ENCODE results near the gene TNFSF8.

The TNFSF8 gene, protein sequence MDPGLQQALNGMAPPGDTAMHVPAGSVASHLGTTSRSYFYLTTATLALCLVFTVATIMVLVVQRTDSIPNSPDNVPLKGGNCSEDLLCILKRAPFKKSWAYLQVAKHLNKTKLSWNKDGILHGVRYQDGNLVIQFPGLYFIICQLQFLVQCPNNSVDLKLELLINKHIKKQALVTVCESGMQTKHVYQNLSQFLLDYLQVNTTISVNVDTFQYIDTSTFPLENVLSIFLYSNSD

GRCh38 chr9:114930056-114930812 is at the start of gene TNFSF8:
TNFSF8 (minus strand) TSS chr9:114930591; CDS start chr9:114930303, 288 bp downstream.
- no peak for DNase-seq

- no peak for DNase-seq
These were observed 42.8 kb upstream of the TNFSF8 start for GRCh38 chr9:114973216-114973615.

- DNase-seq: no peak
These were observed 42.2 kb upstream of the TNFSF8 start for GRCh38 chr9:114972510-114973136.

- no peak for DNase-seq
These were observed 38.9 kb upstream of the TNFSF8 start for GRCh38 chr9:114969269-114969668.

DNA sequence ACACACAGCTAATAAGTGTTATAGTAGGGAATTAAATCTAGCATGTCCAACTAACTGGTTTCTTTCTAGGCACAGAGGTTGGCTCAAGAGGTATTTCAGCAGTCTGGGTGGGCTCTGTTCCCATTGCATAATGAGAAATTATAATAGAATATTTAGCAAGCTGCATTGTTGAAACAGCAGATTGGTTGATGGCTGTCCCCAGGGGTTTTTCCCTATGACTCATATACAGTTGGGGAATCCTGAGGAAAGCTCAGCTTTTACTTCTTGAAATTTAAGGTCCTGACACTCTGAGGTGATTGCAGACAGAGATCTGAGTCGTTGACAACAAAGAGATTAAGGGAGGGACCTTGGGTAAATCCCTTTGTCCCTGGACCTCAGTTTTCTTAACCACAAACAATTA is 38.3 kb upstream of the TNFSF8 start:
- no peak for DNase-seq

DNA sequence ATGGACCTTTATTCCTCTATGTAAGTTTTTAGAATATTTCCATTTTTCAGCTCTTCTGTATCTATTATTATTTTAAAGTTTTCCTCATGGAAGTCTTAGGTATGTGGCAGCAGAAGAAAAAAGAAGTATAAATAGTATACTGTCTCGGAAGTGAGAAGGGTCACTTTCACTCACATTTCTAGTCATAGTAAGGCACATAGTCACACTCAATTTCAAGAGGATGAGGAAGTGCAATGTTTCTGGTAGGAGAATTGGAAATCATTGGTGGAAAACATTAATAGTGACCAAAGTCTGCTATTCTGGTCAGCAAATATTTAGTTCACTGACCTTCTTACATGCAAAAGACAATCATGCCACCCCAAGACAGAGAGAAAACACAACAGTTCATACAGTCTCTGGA is 35.2 kb upstream of the TNFSF8 start:
- DNase-seq: no peak

DNA sequence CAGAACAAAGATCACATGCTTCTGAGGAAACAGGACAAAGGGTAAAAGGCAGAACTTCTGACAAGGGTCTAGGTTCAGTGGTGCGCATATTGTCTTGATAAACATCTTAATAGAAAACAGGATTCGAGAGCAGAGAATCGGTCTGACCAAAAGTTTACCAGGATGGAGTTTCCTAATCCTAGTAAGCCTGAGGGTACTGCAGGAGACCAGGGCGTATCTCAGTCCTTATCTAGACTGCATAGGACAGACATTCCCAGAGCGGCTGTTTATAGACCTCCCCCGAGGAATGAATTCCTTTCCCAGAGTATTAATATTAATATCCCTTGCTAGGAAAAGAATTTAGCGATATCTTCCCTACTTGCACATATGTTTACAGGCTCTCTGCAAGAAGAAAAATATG is 32.4 kb upstream of the TNFSF8 start:
- no peak for DNase-seq

GRCh38 chr9:114960276-114960675 is 29.9 kb upstream of the TNFSF8 start:
- no peak for DNase-seq

DNA sequence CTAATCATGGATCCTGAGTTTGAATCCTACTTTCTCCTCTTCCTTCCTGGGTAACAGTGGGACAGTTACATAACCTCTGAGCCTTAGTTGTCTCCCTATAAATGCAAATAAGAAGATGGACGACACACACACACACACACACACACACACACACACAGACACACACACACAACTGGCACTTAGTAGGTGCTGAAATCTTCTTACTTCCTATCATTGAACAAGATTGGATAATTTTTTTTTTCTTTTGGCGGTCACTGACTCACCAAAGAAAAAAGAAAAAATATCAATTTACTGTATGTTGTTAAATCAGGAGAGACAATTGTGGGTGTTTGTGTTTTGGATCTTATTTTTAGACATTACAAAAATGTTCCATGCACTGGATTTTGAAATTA is 28.4 kb upstream of the TNFSF8 start:
- no peak for DNase-seq

GRCh38 chr9:114958021-114958843 is 27.8 kb upstream of the TNFSF8 start:
- DNase-seq: no peak

- no peak for DNase-seq
These were observed 27.2 kb upstream of the TNFSF8 start for GRCh38 chr9:114957558-114957957.

DNA sequence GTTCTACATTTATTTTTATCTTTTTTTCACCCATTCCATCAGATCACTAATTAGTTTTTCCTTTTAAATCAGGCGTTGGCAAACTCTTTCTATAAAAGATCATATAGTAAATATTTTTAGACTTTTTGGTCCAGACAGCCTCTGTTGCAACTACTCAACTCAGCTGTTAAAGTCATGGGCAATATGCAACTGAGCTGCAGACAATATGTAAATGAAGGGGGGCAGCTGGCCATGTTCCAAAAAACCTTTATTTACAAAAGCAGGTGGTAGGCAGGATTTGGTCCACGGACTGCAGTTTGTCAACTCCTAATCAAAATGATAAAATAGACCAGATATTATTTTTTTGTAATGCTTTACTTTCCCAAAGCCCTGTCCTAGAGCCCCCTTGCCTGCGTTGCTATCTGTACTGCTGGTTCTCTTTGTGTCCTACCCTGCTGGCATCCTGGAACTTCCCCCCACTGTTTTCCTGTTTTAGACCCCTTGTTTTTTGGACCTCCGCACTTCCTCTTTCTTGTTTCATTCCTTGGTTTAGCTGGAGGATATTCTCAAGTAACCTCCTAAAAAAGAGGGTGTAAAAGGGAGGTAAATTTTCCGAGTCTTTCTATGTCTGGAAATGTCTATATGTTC is 24.7 kb upstream of the TNFSF8 start:
- DNase-seq: no peak

- no peak for DNase-seq
These were observed 23.6 kb upstream of the TNFSF8 start for GRCh38 chr9:114953959-114954358.

DNA sequence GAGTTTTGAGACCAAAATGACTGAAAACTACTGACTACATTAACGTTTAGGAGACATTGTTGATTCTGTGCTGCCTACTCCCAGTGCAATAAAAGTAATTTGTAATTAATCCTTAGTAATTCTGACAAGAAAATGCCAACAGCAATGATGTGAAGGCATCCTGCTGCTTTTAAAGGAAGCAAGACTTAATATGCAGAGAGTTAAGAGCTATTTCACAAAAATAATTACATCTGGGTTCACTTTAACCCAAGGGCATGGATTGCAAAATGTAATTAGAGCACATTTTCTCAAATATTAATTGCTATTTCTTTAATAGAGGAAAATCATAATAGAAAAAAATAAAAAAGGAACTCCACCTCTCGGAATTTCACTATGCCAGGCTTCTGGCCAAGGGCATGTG is 22.7 kb upstream of the TNFSF8 start:
- no peak for DNase-seq

DNA sequence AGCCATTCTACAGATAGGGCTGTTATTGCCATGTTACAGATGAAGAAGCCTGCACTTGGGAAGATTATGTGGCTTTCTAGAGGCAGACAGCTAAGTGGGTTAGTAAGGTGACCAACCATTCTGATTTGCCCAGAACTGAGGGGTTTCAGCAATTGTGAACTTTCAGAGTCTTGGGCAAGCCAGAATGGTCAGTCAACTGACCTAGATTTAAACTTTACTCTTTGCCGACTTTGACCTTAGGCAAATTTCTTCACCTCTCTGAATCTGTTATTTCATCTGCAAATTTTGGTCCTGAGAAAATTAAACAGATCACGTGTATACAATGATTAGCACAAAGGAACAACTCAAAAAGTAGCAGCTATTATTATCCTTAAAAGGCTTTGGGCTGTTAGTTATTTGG is 20.4 kb upstream of the TNFSF8 start:
- DNase-seq: no peak

DNA sequence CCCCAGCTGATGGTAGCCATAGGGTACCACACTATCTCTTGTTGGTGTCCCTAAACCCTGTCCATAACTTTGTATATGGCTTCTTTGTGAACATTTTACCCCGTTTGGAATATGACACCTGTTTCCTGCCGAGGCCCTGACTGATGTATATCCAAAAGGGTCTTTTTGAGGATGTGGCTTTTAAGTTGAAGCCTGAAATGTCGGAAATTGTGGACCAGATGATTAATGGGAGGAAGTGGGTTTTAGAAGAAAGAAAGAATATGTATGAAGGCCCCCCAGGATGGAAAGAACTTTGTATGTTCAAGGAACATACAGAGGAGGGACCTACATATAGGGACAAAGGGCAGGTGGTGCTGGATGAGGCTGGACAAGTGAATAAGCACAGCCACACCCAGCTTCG is 16.7 kb upstream of the TNFSF8 start:
- DNase-seq: no peak

DNA sequence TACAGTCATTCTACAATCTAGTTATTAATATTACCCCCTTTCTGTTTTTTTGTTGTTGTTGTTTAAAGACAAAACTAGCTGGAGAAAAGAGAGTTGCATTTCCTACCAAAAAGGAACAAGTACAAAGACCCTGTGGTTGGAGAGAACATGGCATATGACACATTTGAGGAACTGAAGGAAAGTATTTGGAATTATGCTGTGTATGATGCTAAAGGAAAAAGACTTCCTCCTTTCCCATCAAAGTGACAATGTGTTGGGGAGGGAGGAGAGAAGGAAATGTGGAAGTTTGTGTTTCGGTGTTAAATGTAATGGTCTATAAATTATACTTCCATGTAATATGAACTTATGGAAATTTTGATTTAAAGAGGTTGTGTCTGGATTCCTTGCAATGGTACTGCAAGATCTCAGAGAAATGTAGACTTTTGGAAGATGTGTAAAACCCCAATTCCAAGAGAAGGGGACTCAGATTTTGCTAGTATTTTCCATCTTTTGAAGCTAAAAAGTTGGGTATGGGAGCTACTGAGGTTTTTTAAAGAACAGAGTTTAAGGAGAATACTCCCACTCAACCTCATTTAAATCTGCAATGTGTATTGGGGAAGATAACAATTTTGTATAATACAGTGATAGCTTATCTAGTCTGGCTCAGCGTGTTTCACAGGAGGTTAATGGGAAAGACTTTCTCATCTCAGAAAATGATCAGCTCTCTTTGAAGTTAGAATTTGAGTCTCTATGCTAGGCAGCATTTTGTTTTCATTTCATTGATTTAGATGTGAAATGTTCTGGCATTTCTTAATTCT is 15.4 kb upstream of the TNFSF8 start:
- no peak for DNase-seq

- DNase-seq: no peak
These were observed 11.0 kb upstream of the TNFSF8 start for GRCh38 chr9:114941376-114941775.

GRCh38 chr9:114938687-114939575 is 8.5 kb upstream of the TNFSF8 start:
- no peak for DNase-seq

- no peak for DNase-seq
These were observed 7.1 kb upstream of the TNFSF8 start for GRCh38 chr9:114937516-114937915.

GRCh38 chr9:114936581-114936980 is 6.2 kb upstream of the TNFSF8 start:
- no peak for DNase-seq
